NT2/D1 (cell line): ENCODE measurements around the gene DYNC1H1.
A peak's percentile ranks its signal among the peaks of the same experiment; 100 is the strongest.

ENCODE experiments used
- DNase-seq: peaks from one replicate; pipeline ENCODE4 v3.0.0-alpha.2; 2011; ENCODE audit warnings: low read depth, low spot score
- H3K27me3 ChIP-seq: 2 replicates; pipeline ENCODE4 v1.6.0; 2011; ENCODE audit warnings: mild to moderate bottlenecking; ENCODE audit not compliant: insufficient read length, insufficient read depth
- H3K36me3 ChIP-seq: 2 replicates; pipeline ENCODE4 v1.6.1; 2011; ENCODE audit warnings: mild to moderate bottlenecking, low read length, mixed read lengths; ENCODE audit not compliant: insufficient read depth, insufficient read length
- H3K4me1 ChIP-seq: 2 replicates; pipeline ENCODE4 v1.5.1; 2011; ENCODE audit not compliant: insufficient read depth, insufficient read length
- H3K4me3 ChIP-seq: 2 replicates; pipeline ENCODE4 v1.5.1; 2011; ENCODE audit warnings: low read depth; ENCODE audit not compliant: insufficient read length
- H3K9ac ChIP-seq: 2 replicates; pipeline ENCODE4 v1.6.0; 2011; ENCODE audit warnings: low read depth; ENCODE audit not compliant: insufficient read length
- H3K9me3 ChIP-seq: 2 replicates; pipeline ENCODE4 v1.5.1; 2011; ENCODE audit warnings: mild to moderate bottlenecking, low read length; ENCODE audit not compliant: insufficient read depth
- SUZ12 ChIP-seq: IDR thresholded peaks from 2 replicates; pipeline ENCODE4 v1.6.1; 2011; ENCODE audit not compliant: insufficient read length, insufficient read depth; ENCODE audit errors: extremely low read depth
- YY1 ChIP-seq: IDR thresholded peaks from 2 replicates; pipeline ENCODE4 v1.6.1; 2011; ENCODE audit not compliant: insufficient read length, insufficient read depth
- ZNF274 ChIP-seq: IDR thresholded peaks from 2 replicates; pipeline ENCODE4 v1.6.1; 2011; ENCODE audit warnings: mild to moderate bottlenecking, low read depth, low read length

Gene DYNC1H1

DNA sequence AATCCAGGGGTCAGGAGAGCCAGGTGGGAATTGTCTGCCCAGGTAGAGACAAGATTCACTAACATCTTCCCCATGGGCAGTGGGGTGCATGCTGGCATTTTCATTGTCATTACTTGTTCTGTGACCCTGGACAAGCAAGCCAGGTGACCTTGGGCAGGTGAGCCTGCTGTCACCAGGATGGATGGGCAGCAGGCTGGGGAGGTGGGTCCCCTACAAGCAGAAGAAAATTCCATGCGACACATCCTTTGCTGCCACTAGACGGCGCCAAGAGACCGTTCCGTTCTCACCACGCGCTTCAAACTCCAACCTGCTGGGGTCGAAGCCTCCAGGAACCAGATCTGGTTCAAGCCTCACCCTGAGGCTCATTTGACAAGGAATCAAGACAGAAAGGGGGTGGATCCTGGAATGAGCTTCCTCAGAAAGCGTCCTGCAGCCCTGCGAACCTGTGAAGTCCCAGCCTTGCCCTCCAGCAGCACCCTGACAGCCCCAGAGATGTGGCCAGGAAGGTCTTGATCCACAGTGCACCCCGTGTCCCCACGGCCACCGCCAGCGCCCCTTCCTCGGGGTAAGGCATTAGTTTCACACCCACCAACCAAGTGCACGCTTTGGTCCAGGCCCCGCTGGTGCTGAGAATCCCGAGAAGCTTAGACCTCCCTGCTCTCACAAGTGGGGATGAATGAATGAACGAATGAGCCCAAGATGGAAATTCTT is 3.2 kb upstream of the DYNC1H1 start:
- H3K9me3 ChIP-seq: no peaks in the 10 kb centered on the region

DNA sequence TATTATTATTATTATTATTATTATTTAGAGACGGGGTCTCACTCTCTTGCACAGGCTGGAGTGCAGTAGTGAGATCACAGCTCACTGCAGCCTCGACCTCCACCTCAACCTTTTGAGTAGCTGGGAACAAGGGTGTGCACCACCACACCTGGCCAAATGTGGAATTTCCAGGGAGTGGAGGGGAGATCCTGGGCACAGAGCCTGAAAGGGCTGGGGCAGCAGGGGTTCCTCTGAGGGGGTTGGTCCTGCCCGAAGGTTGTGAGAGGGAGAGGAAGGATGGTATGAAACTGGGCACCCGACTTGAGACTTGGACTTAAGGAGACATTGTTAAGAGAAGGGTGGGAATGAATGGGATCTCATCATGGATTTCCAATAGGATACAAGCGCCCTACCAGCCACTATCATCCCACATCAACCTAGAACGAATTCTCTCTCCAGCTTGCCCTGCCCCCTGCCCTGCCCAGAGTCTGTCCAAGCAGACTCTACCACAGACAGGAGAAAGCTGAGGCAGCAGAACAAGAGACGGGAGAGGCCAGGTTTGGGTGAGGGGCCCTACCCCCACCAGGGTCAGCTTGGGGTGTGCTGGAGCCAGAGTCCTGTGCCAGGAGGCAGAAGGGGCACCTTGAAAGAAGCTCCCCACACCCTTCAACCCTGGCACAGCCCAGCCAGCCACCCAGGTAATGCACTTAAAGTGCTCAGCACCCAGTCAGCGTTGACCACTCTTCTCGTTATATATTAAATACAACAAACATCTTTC is 2.4 kb upstream of the DYNC1H1 start:
- TF ChIP-seq ZNF274 (no peak), YY1 (no peak), SUZ12 (no peak)

More for the DNA sequence above, 3.2 kb upstream of the DYNC1H1 start:
- TF ChIP-seq YY1 (no peak), SUZ12 (no peak), ZNF274 (no peak)
- Histone ChIP-seq H3K36me3 (no peaks in the 10 kb centered on the region), H3K4me3 (no peak overlapping the region), H3K27me3 (peaks cover 12% of the 10 kb centered on the region), H3K9ac (no peak overlapping the region), H3K4me1 (peaks cover 9% of the 10 kb centered on the region)
- peak; percentile 66 for DNase-seq

DNA sequence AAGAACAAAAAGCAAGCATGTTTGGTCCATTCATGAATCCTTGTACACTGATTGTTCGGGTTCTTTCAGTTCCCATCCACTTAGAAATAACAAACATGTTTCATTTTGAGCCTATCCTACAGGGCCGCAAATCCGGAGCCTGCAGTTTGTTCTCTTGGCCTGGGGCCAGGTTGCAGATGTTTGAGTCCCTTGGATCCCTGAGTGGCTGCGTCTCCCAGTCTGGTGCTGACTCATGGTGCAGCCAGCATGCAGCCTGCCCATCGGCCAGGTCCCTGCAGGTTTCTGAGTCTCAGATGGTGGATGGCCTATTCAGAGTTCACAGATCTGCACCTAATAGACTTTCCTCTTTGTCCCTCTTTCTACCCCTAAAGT is 1.9 kb upstream of the DYNC1H1 start:
- Histone ChIP-seq H3K9me3 (no peaks in the 10 kb centered on the region), H3K4me3 (no peak overlapping the region), H3K4me1 (peaks cover 9% of the 10 kb centered on the region), H3K9ac (no peak overlapping the region), H3K36me3 (peaks cover 4% of the 10 kb centered on the region), H3K27me3 (peaks cover 12% of the 10 kb centered on the region)
- no peak for DNase-seq
- TF ChIP-seq ZNF274 (no peak), YY1 (no peak), SUZ12 (no peak)

More for the DNA sequence above, 2.4 kb upstream of the DYNC1H1 start:
- H3K27me3 ChIP-seq: peaks cover 12% of the 10 kb centered on the region
- no peak for DNase-seq
- H3K9me3 ChIP-seq: no peaks in the 10 kb centered on the region
- H3K4me1 ChIP-seq: peaks cover 9% of the 10 kb centered on the region
- H3K9ac ChIP-seq: no peak overlapping the region
- no peak overlapping the region for H3K4me3 ChIP-seq
- no peaks in the 10 kb centered on the region for H3K36me3 ChIP-seq

DNA sequence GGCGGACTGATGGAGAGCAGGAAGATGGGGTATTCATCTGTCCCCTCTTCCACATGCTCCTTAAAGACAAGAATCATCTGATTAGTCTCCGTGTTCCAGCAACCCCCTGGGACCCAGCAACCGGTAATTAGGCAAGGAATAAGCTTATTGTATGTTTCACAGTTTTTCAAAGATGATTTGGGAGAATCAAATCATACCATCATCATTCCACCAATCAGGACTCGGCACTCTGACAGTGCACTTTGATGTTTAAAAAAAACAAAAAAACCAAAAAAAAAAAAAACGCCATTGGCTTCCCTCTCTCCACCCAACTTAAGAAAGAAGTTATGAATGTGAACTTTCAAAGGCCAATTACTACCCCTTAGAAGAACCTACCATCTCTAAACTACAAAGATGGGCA is 1.3 kb upstream of the DYNC1H1 start:
- Histone ChIP-seq H3K9me3 (no peaks in the 10 kb centered on the region), H3K9ac (no peak overlapping the region), H3K4me1 (peaks cover 9% of the 10 kb centered on the region), H3K4me3 (no peak overlapping the region), H3K36me3 (peaks cover 10% of the 10 kb centered on the region), H3K27me3 (peaks cover 12% of the 10 kb centered on the region)
- no peak for DNase-seq
- TF ChIP-seq ZNF274 (no peak), YY1 (no peak)

DNA sequence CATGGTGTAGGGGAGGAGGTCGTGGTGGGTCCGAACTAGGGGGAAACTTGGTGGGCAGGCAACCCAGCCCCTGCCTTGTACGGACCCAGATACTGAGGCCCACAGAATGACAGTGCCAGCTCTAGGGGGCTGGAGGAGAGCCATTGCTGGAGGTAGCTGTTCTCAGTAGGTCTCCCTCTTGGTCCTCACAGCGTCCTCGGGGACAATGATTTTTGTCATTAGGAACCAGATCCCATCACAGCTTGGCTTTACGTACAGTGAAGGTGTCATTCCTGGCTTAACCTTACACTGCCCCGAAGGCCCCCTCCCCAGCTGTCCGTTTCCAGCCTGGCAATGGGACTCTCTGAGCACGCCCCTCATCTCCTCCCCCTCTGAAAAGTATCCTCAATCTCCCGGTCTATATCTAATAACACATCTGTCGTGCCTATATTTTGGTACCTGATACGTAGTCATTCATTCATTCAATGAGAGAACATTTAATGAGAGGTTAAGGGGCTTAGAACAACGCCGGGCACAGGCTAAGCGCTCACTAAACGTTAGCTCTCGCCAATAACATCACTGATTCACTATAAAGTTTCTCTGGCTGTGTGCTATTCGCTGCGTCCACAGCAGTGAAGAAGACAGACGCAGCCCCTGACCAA is 597 bp upstream of the DYNC1H1 start:
- no peaks in the 10 kb centered on the region for H3K9me3 ChIP-seq
- peak overlapping the region; percentile 4 for H3K4me3 ChIP-seq
- H3K36me3 ChIP-seq: peaks cover 17% of the 10 kb centered on the region
- DNase-seq: no peak
- no peak overlapping the region for H3K9ac ChIP-seq
- peaks cover 9% of the 10 kb centered on the region for H3K4me1 ChIP-seq
- no peak for TF ChIP-seq YY1
- TF ChIP-seq ZNF274: no peak
- H3K27me3 ChIP-seq: peaks cover 12% of the 10 kb centered on the region

DNA sequence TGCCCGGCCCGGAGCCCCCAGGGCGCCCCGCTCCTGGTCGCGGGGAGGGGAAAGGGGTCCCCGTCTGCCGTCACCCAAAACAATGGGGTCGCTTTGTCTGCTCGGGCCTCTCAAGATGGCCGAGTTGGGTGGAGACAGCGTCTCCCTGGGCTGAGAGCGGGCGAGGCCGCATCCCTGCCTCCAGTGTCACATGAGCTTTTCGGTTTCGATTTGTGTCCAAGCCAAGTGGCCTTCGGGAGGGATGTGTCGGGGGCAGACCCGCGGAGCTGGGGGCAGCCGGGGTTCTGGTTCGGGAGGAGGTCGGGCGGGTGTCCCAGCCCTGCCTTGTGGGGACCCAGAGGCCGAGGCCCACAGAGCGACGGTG is 790 bp downstream of the DYNC1H1 start:
- Histone ChIP-seq H3K4me1 (peaks cover 9% of the 10 kb centered on the region), H3K9ac (peak overlapping the region; percentile 96), H3K27me3 (peaks cover 12% of the 10 kb centered on the region), H3K36me3 (peaks cover 27% of the 10 kb centered on the region), H3K9me3 (no peaks in the 10 kb centered on the region), H3K4me3 (peak overlapping the region; percentile 88)
- no peak for TF ChIP-seq YY1
- TF ChIP-seq SUZ12: no peak
- TF ChIP-seq ZNF274: no peak
- peak; percentile 22 for DNase-seq
